Fibroblast of pulmonary artery (primary cell): ENCODE data around the gene GLDN.

Experiments used
- DNase-seq: peaks from one replicate; pipeline ENCODE4 v3.0.0-alpha.2; 2010; ENCODE audit warnings: low read depth
- H3K4me3 ChIP-seq: replicated peaks from 2 replicates; pipeline ENCODE4 v1.5.1; 2011; ENCODE audit warnings: low read depth, mild to moderate bottlenecking, control low read depth, low read length, moderate library complexity
- TF ChIP-seq, protein P1 (sequence below): IDR thresholded peaks from 2 replicates; pipeline ENCODE4 v1.5.1; 2011; ENCODE audit warnings: mild to moderate bottlenecking, control low read depth, low read length, inconsistent platforms; ENCODE audit errors: missing control alignments

Gene GLDN

GRCh38 chr15:51366071-51366470 lies 24.6 kb downstream of the GLDN start:
- H3K4me3 ChIP-seq, result no peak overlapping the region
- TF ChIP-seq, protein P1, sequence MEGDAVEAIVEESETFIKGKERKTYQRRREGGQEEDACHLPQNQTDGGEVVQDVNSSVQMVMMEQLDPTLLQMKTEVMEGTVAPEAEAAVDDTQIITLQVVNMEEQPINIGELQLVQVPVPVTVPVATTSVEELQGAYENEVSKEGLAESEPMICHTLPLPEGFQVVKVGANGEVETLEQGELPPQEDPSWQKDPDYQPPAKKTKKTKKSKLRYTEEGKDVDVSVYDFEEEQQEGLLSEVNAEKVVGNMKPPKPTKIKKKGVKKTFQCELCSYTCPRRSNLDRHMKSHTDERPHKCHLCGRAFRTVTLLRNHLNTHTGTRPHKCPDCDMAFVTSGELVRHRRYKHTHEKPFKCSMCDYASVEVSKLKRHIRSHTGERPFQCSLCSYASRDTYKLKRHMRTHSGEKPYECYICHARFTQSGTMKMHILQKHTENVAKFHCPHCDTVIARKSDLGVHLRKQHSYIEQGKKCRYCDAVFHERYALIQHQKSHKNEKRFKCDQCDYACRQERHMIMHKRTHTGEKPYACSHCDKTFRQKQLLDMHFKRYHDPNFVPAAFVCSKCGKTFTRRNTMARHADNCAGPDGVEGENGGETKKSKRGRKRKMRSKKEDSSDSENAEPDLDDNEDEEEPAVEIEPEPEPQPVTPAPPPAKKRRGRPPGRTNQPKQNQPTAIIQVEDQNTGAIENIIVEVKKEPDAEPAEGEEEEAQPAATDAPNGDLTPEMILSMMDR, result no peak
- no peak for DNase-seq

GRCh38 chr15:51366920-51367319 lies 25.5 kb downstream of the GLDN start:
- TF ChIP-seq, protein P1, result peak; percentile 24
- peak; percentile 85 for DNase-seq
- no peak overlapping the region for H3K4me3 ChIP-seq

- no peak overlapping the region for H3K4me3 ChIP-seq
- TF ChIP-seq, protein P1, result no peak
- peak; percentile 48 for DNase-seq
These were observed 26.0 kb downstream of the GLDN start for GRCh38 chr15:51367322-51367976.

- no peak overlapping the region for H3K4me3 ChIP-seq
- TF ChIP-seq, protein P1, result no peak
- no peak for DNase-seq
These were observed 26.9 kb downstream of the GLDN start for GRCh38 chr15:51368307-51368706.

DNA sequence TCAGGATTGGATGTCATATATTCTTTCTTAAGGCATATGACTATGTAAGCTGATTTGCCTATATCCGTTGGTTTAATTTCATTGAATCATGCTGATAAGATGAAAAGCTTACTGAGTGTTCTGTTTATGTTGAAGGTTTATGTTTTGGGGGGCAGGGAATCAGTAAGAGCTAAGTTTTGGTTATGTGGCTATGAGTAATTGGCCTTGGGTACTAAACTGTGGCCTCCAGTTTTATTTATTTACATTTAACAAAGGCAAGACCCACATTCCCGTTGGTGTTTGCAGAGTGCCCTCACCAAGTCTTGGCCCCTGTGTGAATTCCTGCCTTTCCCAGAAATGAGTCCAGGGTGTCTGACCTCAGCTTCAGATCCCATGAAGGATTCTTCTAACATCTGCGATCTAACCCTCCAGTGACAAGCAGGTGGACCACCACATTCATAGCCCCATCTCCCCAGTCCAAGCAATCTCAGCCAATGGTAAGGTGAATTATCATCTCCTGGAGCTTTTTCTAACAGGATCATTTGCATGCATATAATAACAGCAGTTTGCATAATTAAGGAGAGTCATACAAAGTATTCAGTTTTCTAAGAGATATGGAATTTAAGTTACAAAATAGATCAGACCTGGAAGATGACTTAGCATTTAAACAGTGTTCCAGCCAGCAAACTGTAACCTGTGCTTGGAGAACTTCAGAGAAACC lies 27.4 kb downstream of the GLDN start:
- TF ChIP-seq, protein P1, result no peak
- H3K4me3 ChIP-seq, result no peak overlapping the region
- DNase-seq, result peak; percentile 35

GRCh38 chr15:51369451-51369761 lies 28.0 kb downstream of the GLDN start:
- no peak overlapping the region for H3K4me3 ChIP-seq
- TF ChIP-seq, protein P1, result no peak
- no peak for DNase-seq

DNA sequence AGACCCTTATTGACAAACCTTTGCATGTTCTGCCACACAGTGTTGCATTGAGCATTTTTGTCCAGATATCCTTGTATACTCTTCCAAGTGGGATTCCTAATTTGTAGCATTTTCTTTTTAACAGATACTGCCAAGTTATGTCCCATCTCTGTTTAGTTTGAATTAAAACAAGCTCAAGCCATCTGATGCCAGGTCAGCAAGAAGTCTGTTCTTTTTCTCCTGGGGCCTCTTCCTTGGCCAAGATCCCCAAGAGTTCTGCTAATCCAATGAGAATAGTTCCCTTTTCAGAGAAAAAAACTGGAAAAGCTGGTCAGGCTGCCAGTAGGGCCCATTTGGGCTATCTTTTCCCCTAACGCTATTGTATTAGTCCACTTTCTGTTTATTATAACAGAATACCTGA lies 29.8 kb downstream of the GLDN start:
- TF ChIP-seq, protein P1, result no peak
- H3K4me3 ChIP-seq, result no peak overlapping the region
- no peak for DNase-seq
